ENCODE results near the gene BPIFA1.

DNA sequence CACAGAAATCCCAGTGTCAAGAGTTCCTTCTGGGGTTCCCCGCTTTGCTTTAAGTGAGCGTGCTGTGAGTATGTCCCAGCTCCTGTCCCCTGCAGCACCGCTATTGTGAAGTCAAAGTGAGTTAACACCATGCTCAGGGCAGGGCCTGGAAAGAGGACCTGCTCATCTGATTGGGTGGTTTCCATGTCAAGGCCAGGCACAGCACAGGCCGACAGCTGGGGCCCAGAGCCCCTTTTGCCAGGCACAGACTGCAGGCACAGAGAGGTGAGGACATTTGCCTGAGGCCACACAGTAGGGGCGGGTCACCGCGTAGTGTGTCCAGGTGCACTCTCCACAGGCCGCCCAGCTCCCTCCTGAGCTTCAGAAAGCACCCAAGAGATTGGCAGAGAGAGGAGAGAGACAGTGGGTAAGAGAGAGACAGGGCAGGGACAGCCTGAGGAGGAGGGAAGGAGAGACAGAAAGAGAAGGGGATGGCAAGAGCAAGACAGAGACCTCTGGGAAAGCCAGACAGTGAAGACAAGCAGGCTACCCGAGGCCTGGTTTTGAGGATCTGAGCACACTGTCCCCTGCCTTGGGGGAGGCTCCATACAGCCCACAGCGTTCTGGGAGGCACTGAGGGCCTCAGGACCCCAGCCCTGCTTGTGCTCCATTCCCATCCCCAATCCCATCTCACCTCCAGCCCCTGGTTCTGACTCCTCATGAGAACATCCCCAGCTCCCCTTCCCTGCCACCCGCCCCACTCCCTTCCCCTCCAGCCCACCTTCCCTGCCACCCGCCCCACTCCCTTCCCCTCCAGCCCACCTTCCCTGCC is 40.7 kb downstream of the BPIFA1 start:
- TF ChIP-seq CTCF (IDR thresholded peaks at IDR 0.05): no peak
- no peak for TF ChIP-seq POLR2A (IDR thresholded peaks at IDR 0.05)
